H1 (cell line): ENCODE data around the gene DGKD.

ENCODE experiments used
- CREB1 ChIP-seq: IDR thresholded peaks from 2 replicates; pipeline ENCODE4 v1.6.1; 2012; ENCODE audit warnings: inconsistent platforms
- POLR2A ChIP-seq, 2 experiments: IDR thresholded peaks; 1 replicate in 1 of 2; 2 replicates in 1 of 2; pipeline ENCODE4 v1.6.1; 2011; ENCODE audit warnings: low read depth in 2 of 2, low read length in 2 of 2, mild to moderate bottlenecking in 2 of 2; ENCODE audit errors: control extremely low read depth in 1 of 2
- RFX5 ChIP-seq: IDR thresholded peaks from 2 replicates; pipeline ENCODE4 v1.6.1; 2011; ENCODE audit warnings: low read depth, low read length, improper control_type of control experiment, borderline replicate concordance
- SIRT6 ChIP-seq: IDR thresholded peaks from one replicate; pipeline ENCODE4 v1.7.1; 2012; ENCODE audit warnings: low read length, inconsistent platforms
- SRF ChIP-seq: IDR thresholded peaks from 2 replicates; pipeline ENCODE4 v1.6.1; 2011; ENCODE audit warnings: mild to moderate bottlenecking, low read depth, low read length, moderate library complexity
- TF ChIP-seq, protein P1 (sequence below), 3 experiments: IDR thresholded peaks; 1 replicate in 2 of 3; 2 replicates in 1 of 3; pipeline versions ENCODE4 v1.5.1 to v1.6.1; 2011; ENCODE audit warnings: low read length in 3 of 3, mild to moderate bottlenecking in 3 of 3, inconsistent platforms in 2 of 3, low read depth in 1 of 3, moderate library complexity in 1 of 3; ENCODE audit not compliant: insufficient read depth in 1 of 3; ENCODE audit errors: control extremely low read depth in 1 of 3
- TF ChIP-seq, protein P2 (sequence below): IDR thresholded peaks from 2 replicates; pipeline ENCODE4 v1.6.1; 2012; ENCODE audit warnings: inconsistent platforms

DNA sequence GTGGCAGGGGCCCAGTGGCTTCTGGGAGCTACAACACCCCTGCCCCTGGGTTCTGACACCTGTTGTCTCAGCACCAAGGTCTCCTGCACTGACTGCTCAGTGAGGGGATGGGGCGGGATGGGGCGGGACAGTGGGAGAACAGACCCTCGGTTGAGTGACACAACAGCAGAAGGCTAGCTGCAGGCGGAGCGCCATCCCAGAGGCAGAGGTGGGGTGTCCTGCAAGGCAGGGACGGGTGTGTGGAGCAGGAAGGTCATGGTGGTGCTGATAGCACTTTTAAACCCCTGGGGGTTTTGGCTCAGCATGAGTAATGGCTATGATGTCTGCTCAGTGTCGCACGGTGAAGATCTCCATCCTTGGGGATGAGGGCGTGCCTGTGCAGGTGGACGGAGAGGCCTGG lies 105.1 kb downstream of the DGKD start:
- TF ChIP-seq, protein P1, sequence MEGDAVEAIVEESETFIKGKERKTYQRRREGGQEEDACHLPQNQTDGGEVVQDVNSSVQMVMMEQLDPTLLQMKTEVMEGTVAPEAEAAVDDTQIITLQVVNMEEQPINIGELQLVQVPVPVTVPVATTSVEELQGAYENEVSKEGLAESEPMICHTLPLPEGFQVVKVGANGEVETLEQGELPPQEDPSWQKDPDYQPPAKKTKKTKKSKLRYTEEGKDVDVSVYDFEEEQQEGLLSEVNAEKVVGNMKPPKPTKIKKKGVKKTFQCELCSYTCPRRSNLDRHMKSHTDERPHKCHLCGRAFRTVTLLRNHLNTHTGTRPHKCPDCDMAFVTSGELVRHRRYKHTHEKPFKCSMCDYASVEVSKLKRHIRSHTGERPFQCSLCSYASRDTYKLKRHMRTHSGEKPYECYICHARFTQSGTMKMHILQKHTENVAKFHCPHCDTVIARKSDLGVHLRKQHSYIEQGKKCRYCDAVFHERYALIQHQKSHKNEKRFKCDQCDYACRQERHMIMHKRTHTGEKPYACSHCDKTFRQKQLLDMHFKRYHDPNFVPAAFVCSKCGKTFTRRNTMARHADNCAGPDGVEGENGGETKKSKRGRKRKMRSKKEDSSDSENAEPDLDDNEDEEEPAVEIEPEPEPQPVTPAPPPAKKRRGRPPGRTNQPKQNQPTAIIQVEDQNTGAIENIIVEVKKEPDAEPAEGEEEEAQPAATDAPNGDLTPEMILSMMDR (IDR thresholded peaks at IDR 0.05; ENCODE audit: control extremely low read depth in 1 of 3, insufficient read depth in 1 of 3, low read depth in 1 of 3, low read length in 3 of 3) = no peak
- TF ChIP-seq RFX5 = no peak
- no peak for TF ChIP-seq SRF
- TF ChIP-seq, protein P2, sequence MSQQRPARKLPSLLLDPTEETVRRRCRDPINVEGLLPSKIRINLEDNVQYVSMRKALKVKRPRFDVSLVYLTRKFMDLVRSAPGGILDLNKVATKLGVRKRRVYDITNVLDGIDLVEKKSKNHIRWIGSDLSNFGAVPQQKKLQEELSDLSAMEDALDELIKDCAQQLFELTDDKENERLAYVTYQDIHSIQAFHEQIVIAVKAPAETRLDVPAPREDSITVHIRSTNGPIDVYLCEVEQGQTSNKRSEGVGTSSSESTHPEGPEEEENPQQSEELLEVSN = no peak
- TF ChIP-seq CREB1 = no peak
- no peak for TF ChIP-seq SIRT6
- no peak for TF ChIP-seq POLR2A (IDR thresholded peaks at IDR 0.05; ENCODE audit: control extremely low read depth in 1 of 2, low read depth in 2 of 2, low read length in 2 of 2)
